PC-3 (cell line): Measurements from ENCODE around the gene SLC30A3. TPM values are rescaled to one million over a fixed set of nuclear protein-coding genes. Genes with fewer than 3 reads are reported as not detected.
"Not testable (repeated sequence)": the region's sequence is repeated elsewhere in the genome, so short reads cannot be mapped to it uniquely, and the experiment has no call there.

Experiments used
- ATAC-seq: fragments of 200-7000 bp; cut with Tn5 transposase; 2 replicates; pipeline ENCODE4 v1.9.1; 2020; ENCODE audit warnings: mild to moderate bottlenecking, moderate library complexity
- BruUV-seq: library from RNA; stranded (reverse); fragments of 400-500 nt; replicated peaks from 2 replicates; lab custom pipeline; 2021; lab: Mats Ljungman, UMichigan
- CTCF ChIA-PET: fragments of 300-600 bp; sonication (Branson Sonifier 250); formaldehyde crosslinking; loops from one replicate; lab custom pipeline; 2022; ENCODE audit warnings: antibody characterized with exemption; lab: Charles Lee
- POLR2A ChIA-PET: fragments of 300-600 bp; sonication (Branson Sonifier 250); formaldehyde crosslinking; loops from one replicate; lab custom pipeline; 2022; ENCODE audit warnings: antibody characterized with exemption; ENCODE audit not compliant: unreplicated experiment; lab: Charles Lee
- DNase-seq: peaks from one replicate; pipeline ENCODE4 v3.0.0-alpha.2; 2015
- H2AFZ ChIP-seq: fragments of 300-600 bp; sonication (generic); 2 replicates; pipeline ENCODE4 v1.6.0; 2016; ENCODE audit warnings: antibody characterized with exemption, low read length
- H3F3A ChIP-seq: fragments of 300-600 bp; sonication (generic); one replicate; pipeline ENCODE4 v1.6.0; 2017; ENCODE audit warnings: antibody characterized with exemption, low read length, control low read depth, mild to moderate bottlenecking; ENCODE audit not compliant: unreplicated experiment
- H3K27ac ChIP-seq: fragments of 300-600 bp; sonication (generic); 2 replicates; pipeline ENCODE4 v1.5.1; 2016; ENCODE audit warnings: mild to moderate bottlenecking, low read length
- H3K27me3 ChIP-seq: fragments of 300-600 bp; sonication (generic); 2 replicates; pipeline ENCODE4 v1.6.1; 2016; ENCODE audit warnings: low read length, mixed read lengths
- H3K36me3 ChIP-seq: fragments of 300-600 bp; sonication (generic); 2 replicates; pipeline ENCODE4 v1.6.1; 2016; ENCODE audit warnings: low read depth, mixed run types, low read length, mixed read lengths
- H3K4me1 ChIP-seq: fragments of 300-600 bp; sonication (generic); 2 replicates; pipeline ENCODE4 v1.5.1; 2016; ENCODE audit warnings: low read length; ENCODE audit not compliant: insufficient read depth
- H3K4me2 ChIP-seq: fragments of 300-600 bp; sonication (generic); 2 replicates; pipeline ENCODE4 v1.6.0; 2016; ENCODE audit warnings: low read length
- H3K4me3 ChIP-seq: fragments of 300-600 bp; sonication (generic); 2 replicates; pipeline ENCODE4 v1.5.1; 2016; ENCODE audit warnings: mild to moderate bottlenecking, low read length, mixed read lengths
- H3K79me2 ChIP-seq: fragments of 300-600 bp; sonication (generic); 2 replicates; pipeline ENCODE4 v1.6.1; 2017; ENCODE audit warnings: low read length, mixed read lengths
- H3K9ac ChIP-seq: fragments of 300-600 bp; sonication (generic); 2 replicates; pipeline ENCODE4 v1.6.0; 2016; ENCODE audit warnings: mild to moderate bottlenecking, low read length
- H3K9me2 ChIP-seq: fragments of 300-600 bp; sonication (generic); replicated peaks from 2 replicates; pipeline ENCODE4 v1.6.1; 2016; ENCODE audit warnings: mixed run types, low read length, mixed read lengths
- H3K9me3 ChIP-seq: fragments of 300-600 bp; sonication (generic); 2 replicates; pipeline ENCODE4 v1.6.1; 2016; ENCODE audit warnings: low read length, mixed read lengths
- H4K20me1 ChIP-seq: fragments of 300-600 bp; sonication (generic); 2 replicates; pipeline ENCODE4 v1.6.1; 2016; ENCODE audit warnings: low read length, mixed read lengths
- EZH2 ChIP-seq: fragments of 300-600 bp; sonication (generic); IDR thresholded peaks from one replicate; pipeline ENCODE4 v1.6.1; 2017; ENCODE audit warnings: antibody characterized with exemption, mild to moderate bottlenecking, low read length; ENCODE audit not compliant: unreplicated experiment
- EZH2phosphoT487 ChIP-seq: fragments of 300-600 bp; sonication (generic); IDR thresholded peaks from 2 replicates; pipeline ENCODE4 v1.6.1; 2018; ENCODE audit warnings: mild to moderate bottlenecking, antibody characterized with exemption, low read length, borderline replicate concordance
- intact Hi-C: fragments of 100-400 bp; cut with micrococcal nuclease; formaldehyde crosslinking; loops from 2 replicates; pipeline ENCODE4 v1.9.0; 2023
- total RNA-seq: library from RNA; depleted of rRNA; stranded (reverse); fragments of >200 nt; gene quantifications from 2 replicates; pipeline ENCODE4 v1.2.3, GENCODE V29; 2014
- TF ChIP-seq, protein P1 (sequence below): fragments of 300-600 bp; sonication (generic); conservative IDR thresholded peaks from 2 replicates; pipeline ENCODE4 v1.5.1; 2017; ENCODE audit warnings: antibody characterized with exemption, low read depth, mild to moderate bottlenecking, low read length

Gene SLC30A3
- total RNA-seq, 1 experiment from 2014 or later: 0.36 TPM

DNA sequence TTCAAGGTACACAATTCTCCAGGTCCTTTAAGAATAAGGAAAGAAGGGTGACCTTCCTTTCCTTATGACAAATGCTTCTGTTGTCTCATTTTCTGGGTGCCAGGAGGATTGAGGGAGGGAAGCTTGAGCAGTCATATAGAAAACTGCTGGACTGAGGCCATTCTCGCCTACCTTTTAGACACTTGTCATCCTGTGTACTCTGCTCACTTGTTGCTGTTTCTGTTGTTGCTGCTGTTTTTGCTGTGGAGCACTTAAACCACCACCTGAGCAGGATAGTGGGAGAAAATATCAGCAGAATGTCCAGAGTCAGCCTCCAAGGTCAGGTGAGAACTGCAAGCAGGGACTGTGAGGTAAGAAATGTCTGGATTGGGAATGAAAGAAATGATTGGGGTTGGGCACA is 15.2 kb upstream of the SLC30A3 start:
- intact Hi-C loops: no loop called here
- H3K36me3 ChIP-seq: no peaks in the 10 kb centered on the region
- no peaks in the 10 kb centered on the region for H3F3A ChIP-seq
- H3K9me2 ChIP-seq: no peaks in the 10 kb centered on the region
- TF ChIP-seq, protein P1, sequence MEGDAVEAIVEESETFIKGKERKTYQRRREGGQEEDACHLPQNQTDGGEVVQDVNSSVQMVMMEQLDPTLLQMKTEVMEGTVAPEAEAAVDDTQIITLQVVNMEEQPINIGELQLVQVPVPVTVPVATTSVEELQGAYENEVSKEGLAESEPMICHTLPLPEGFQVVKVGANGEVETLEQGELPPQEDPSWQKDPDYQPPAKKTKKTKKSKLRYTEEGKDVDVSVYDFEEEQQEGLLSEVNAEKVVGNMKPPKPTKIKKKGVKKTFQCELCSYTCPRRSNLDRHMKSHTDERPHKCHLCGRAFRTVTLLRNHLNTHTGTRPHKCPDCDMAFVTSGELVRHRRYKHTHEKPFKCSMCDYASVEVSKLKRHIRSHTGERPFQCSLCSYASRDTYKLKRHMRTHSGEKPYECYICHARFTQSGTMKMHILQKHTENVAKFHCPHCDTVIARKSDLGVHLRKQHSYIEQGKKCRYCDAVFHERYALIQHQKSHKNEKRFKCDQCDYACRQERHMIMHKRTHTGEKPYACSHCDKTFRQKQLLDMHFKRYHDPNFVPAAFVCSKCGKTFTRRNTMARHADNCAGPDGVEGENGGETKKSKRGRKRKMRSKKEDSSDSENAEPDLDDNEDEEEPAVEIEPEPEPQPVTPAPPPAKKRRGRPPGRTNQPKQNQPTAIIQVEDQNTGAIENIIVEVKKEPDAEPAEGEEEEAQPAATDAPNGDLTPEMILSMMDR: no peak
- no peak for TF ChIP-seq EZH2phosphoT487
- no peak for TF ChIP-seq EZH2
- no peak overlapping the region for H3K4me3 ChIP-seq
- ChIA-PET POLR2A (no interaction called here), CTCF (no interaction called here)
- no peaks in the 10 kb centered on the region for H4K20me1 ChIP-seq
- H3K27ac ChIP-seq: no peak overlapping the region
- DNase-seq (no peak), ATAC-seq (no peak)
- no peaks in the 10 kb centered on the region for H3K27me3 ChIP-seq
- no peaks in the 10 kb centered on the region for H3K79me2 ChIP-seq
- H3K4me2 ChIP-seq: no peak overlapping the region
- no peaks in the 10 kb centered on the region for H3K9me3 ChIP-seq
- peaks cover 15% of the 10 kb centered on the region for H3K4me1 ChIP-seq
- no TSS peak for BruUV-seq
- H2AFZ ChIP-seq: no peak overlapping the region
- H3K9ac ChIP-seq: no peak overlapping the region

DNA sequence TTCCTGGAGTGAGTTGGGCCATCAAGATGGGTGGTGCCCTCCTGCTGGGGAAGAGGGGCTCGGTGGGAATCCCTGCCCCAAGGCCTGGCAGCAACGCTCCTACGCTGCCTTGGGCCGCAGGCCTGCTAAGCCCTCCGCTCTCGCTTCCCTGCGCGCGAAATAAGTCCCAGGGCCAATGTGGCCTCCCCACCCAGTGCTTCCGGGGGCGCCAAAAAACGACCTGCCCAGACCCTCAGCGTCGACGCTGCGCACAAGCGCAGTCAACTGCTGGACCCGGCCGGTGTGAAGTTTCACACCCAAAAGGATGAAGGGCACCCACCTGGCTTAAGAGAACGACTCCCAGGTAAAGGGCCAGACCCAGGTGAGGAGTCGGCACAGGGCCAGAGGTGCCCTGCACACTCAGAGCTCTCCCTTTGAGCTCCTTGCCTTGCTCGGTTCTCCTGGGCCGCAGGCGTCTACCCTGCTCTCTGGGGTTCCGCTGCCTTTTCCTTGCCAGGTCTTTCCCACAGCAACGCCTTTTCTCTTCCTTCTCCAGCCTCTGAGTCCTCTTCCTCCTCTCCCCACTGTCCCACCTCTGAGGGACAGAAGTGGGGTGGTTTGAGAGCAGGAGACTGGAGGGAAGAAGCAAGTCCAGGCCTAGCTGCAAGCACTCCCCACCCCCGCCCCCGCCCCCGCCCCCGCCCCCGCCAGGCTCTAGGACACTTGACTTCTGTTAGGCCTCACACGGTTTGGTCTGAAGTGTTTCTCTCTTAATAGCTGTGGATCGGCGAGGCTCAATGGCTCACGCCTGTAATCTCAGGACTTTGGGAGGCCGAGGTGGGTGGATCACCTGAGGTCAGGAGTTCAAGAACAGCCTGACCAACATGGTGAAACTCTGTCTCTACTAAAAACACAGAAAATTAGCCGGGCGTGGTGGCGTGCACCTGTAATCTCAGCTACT is 12.6 kb upstream of the SLC30A3 start, which contains the start of gene DNAJC5G:
DNAJC5G (plus strand) TSS at position 223 of the 940 bp plus-strand sequence. CDS start 1,296 bp downstream, outside the sequence.
- H4K20me1 ChIP-seq: no peaks in the 10 kb centered on the region
- H3K4me3 ChIP-seq: no peak within 1 kb of the TSS
- H2AFZ ChIP-seq: no peak within 1 kb of the TSS
- intact Hi-C loops: no loop called here
- H3K27me3 ChIP-seq: no peaks in the 10 kb centered on the region
- H3K4me1 ChIP-seq: no peaks in the 10 kb centered on the region
- no peaks in the 10 kb centered on the region for H3F3A ChIP-seq
- BruUV-seq: no TSS peak
- H3K9me3 ChIP-seq: no peaks in the 10 kb centered on the region
- DNase-seq (no peak), ATAC-seq (no peak)
- ChIA-PET CTCF (interaction anchor here (0.6 kb wide), 1 partner anchor 45 kb away, joined by 3 read pairs; no protein-coding TSS in a partner anchor), POLR2A (no interaction called here)
- no peaks in the 10 kb centered on the region for H3K36me3 ChIP-seq
- H3K4me2 ChIP-seq: no peak within 1 kb of the TSS
- H3K9me2 ChIP-seq: no peaks in the 10 kb centered on the region
- no peaks in the 10 kb centered on the region for H3K79me2 ChIP-seq
- H3K27ac ChIP-seq: no peak within 1 kb of the TSS
- TF ChIP-seq, protein P1: no peak
- TF ChIP-seq EZH2: no peak
- TF ChIP-seq EZH2phosphoT487: no peak
- no peak within 1 kb of the TSS for H3K9ac ChIP-seq

DNA sequence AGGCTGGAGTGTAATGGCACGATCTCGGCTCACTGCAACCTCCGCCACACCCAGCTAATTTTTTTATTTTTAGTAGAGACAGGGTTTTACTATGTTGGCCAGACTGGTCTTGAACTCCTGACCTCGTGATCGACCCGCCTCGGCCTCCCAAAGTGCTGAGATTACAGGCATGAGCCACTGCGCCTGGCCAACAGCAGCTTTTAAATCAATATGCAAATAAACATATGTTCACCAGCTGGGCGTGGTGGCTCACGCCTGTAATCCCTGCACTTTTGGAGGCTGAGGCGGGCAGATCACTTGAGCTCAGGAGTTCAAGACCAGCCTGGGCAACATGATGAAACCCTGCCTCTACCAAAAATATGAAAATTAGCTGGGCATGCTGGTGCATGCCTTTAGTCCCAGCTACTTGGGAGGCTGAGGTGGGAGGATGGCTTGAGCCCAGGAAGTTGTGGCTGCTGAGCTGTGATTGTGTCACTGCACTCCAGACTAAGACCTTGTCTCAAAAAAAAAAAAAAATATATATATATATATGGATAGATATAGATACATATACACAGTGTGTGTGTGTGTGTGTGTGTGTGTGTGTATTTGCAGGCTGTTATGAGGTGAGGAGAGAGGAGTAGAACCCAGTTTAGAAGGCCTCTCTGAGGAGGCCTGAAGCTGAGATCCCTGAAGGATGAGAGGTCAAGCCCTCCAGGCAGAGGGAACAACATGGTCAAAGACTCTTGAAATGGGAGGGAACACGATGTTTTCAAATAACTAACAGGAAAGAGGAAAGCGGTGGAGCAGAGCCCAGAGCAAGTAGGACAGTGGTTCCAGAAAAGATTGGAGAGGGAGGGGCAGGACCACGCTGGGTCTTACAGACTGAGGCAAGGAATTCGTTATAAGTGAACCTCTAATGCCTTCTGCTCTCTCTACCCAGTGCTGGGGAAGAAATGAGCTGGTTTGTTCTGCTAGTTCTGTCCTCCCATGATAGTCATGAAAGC is 10.0 kb upstream of the SLC30A3 start:
- H3K27ac ChIP-seq, H3F3A ChIP-seq, H3K4me1 ChIP-seq, H4K20me1 ChIP-seq, H3K36me3 ChIP-seq, H3K9ac ChIP-seq, DNase-seq, intact Hi-C loops, H3K9me2 ChIP-seq, H3K27me3 ChIP-seq, H3K4me3 ChIP-seq, H2AFZ ChIP-seq, H3K4me2 ChIP-seq, ATAC-seq, BruUV-seq, H3K9me3 ChIP-seq, H3K79me2 ChIP-seq, CTCF ChIA-PET: not testable (repeated sequence)
- POLR2A ChIA-PET: interaction anchor here (0.6 kb wide), 1 partner anchor 291 kb away, joined by 5 read pairs; no protein-coding TSS in a partner anchor
